ENCODE data around the gene DENND4C.

DNA sequence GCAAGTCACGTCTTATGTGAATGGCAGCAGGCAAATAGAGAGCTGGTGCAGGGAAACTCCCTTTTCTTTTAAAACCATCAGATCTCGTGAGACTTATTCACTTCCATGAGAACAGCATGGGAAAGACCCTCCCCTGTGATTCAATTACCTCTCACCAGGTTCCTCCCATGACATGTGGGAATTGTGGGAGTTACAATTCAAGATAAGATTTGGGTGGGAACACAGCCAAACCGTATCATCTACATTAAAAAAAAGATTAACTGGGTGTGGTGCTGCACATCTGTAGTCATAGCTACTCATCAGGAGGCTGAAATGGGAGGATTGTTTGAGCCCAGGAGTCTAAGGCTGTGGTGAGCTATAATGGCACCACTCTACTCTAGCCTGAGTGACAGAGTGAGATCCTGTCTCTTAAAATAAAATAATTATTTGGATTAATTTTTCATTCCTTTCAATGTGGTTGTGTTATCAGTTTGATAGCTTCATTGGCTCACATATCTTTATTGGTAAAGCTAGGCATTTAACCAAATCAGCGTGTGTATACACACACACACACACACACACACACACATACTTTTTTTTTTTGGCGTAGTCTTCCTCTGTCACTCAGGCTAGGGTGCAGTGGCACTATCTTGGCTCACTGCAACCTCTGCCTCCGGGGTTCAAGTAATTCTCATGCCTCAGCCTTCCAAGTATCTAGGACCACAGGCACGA is 21.8 kb downstream of the DENND4C start:
- TF ChIP-seq ZNF155 (tag by site-specific recombination; IDR thresholded peaks at IDR 0.05) (no peak), MZF1 (tag by site-specific recombination; IDR thresholded peaks at IDR 0.05; ENCODE audit: borderline replicate concordance) (no peak)
